ENCODE measurements around the gene CELA3A.

CELA3A gene

DNA sequence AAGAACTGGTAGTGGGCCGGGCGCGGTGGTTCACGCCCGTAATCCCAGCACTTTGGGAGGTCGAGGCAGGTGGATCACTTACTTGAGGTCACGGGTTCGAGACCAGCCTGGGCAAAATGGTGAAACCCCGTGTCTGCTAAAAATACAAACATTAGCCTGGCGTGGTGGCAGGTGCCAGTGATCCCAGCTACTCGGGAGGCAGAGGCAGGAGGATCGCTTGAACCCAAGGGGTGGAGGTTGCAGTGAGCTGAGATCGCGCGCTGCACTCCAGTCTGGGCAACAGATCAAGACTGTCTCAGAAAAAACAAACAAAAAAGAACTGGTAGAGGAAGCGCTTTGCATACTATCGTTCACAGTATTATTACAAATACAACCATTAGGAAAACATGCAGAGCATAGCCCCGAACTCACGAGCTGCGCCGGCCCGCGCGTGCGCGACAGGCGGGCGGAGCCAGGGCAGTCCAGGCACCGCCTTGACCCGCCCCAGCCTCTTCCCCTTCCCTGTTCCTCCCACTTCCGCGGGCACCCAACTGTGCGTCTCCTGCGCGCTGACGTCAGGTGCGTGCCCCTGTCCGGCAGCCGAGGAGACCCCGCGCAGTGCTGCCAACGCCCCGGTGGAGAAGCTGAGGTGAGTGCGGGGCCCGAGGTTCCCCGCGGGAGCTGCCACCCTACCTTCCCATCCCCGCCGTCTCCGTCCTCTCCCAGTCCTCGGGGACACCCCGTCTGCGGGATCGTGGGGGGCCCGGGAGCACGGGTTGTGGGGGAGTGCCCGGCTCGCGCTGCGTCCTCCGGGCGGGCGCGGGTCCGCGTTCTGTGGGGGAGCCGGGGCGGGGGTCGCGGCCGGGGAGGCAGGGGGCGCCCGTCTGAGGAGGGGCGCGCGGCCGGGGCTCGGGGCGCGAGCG lies 50.9 kb downstream of the CELA3A start, which contains the start of gene CDC42:
Gene CDC42 (plus strand): TSS at position 595 of the 902 bp plus-strand sequence. CDS start 25,770 bp downstream, outside the sequence.
- peak; percentile 81 for FAIRE-seq

DNA sequence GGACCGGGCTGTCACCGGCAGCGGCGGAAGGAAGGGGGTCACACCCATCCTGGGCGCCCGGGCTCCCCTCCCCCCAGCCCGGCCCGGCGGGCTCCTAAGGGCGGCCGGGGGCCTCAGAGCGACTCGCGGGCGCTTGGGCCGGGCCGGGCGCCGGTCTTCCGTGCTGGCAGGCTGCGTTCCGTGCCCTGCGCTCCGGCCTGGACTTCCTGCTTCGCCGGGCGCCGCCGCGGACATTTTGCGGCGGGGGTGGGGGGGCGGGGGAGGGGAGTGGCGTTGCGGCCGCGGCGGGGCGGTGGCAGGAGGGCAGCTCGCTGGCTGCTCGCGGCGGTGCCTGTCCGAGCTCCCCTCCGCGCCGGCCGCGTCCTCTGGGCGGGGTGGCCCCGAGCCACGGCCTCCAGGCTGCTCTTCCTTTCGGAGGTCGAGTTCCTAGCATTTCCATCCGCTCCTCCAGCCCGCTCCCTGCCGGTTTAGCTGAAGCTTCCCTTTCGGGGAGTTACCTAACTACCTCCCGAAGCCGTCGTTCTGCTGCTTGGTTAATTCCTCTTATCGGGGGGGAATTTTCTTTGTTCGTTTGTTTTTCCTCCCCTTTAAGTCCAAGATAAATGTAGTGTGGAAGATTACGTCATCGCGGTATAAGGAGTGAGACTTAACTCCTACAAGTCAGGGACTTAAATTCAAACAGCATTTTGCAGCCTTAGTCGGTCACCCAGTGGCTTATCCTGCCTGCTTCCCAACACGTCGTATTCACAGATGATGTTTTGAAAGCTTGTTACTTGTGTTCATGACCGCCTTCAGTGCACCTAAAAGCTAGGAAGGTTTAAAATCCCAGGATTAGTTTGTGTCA lies 51.8 kb downstream of the CELA3A start:
- no peak for FAIRE-seq

DNA sequence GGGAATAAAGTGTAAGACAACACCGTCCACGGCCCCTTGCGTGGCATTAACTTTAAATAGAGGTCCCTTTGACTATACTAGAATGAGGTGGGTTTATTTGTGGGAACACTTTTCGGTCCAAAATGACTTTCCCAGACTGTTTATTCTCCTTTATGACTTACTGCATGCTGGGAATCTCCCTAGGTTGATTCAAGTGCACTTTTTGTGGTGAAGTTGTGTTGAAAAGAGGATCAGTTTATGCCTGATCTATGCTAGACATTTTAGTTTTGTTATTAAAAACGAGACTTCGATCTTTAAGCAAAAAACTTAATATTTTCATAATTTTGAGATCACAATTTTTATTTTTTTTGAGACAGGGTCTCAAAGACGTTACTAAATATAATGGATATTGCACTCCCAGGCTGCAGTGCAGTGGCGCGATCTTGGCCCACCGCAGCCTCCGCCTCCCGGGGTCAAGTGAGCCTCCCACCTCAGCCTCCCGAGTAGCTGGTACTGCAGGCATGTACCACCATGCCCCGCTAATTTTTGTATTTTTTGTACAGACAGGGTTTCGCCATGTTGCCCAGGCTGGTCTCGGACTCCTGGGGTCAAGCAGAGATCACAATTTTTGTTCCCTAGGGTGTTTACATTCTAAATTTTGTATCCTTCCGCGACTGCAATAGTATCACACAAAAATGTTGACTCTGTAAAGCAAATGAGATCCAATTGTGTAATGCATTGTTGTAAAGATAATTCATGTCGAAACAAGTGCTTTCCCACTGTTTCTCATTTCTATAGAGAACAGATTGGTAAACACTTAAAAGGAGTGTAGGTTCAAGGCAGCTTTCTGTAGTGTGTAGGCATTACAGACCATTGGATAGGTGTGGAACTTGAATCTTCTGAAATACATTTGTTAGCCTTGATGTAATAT lies 52.7 kb downstream of the CELA3A start:
- no peak for FAIRE-seq

DNA sequence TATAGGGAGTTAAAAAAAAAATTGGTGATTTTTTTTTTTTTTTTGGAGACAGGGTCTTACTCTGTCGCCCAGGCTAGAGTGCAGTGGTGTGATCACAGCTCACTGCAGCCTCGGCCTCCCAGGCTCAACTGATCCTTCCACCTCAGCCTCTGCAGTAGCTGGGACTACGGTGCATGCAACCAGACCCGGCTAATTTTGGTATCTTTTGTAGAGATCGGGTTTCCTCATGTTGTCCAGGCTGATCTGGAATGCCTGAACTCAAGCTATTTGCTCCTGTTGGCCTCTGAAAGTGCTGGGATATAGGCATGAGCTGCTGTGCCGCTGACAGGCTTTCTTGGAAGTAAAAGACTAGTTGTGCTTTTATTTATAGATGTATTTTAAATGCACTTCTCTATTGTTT lies 54.0 kb downstream of the CELA3A start:
- no peak for FAIRE-seq

DNA sequence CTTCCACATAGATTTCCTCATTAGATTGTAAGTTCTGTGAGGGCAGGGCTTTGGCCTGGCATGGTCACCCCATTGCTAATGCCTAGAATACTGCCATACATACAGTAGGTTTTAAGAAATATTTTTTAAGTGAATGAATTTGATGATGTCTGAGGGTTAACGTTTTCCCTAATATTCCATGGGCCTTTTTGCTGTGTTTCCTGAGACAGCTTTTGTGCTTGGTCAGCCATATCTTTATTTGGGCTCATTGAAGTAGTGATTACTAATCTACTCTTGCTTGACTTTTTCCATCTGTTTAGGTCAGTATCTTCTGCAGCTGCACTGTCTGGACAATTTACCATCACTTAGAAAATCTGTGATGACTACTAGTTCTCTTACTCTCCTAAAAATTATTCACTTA lies 54.6 kb downstream of the CELA3A start:
- FAIRE-seq = no peak

DNA sequence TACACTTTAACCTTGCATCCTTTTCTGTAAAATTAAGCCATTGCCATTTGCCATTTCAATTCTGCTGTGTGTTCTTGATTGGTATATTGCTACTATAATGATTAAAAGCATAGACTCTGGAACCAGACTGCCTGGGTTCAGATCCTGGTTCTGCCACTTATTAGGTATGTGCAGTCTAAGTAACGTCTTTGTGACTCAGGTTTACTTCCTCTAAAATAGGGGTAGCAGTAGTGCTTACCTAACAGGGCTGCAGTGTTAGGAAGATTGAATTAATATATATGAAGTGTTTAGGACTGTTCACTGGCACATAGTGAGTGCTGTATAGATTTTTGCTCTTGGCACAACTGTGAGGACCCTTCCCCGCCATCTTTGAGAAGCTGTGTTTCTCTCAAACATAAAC lies 55.5 kb downstream of the CELA3A start:
- no peak for FAIRE-seq

DNA sequence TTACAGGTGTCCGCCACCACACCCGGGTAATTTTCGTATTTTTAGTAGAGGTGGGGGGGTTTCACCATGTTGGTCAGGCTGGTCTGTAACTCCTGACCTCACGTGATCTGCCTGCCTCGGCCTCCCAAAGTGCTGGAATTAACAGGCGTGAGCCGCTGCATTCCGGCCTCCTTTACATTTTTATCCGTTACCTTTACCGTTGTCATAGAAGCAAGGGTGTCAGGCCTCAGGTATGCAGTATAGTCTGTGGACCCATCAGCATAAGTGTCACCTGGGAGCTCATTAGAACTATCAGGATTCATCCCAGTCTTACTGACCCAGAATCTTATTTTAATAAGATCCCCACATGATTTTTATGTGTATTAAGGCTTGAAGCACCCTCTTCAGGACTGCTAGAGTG lies 56.4 kb downstream of the CELA3A start:
- FAIRE-seq = no peak
